HEK293 (cell line): ENCODE data around the gene PRRT1.

Experiments used
- EGR2 ChIP-seq: fragments of 450-650 bp; formaldehyde crosslinking; IDR thresholded peaks from 2 replicates; pipeline ENCODE4 v1.5.1; 2016; ENCODE audit warnings: low read depth, missing biosample characterization, missing genetic modification characterization
- GLI4 ChIP-seq: fragments of 450-650 bp; formaldehyde crosslinking; IDR thresholded peaks from 2 replicates; pipeline ENCODE4 v1.5.1; 2016; ENCODE audit warnings: missing biosample characterization, missing genetic modification characterization
- GLIS2 ChIP-seq: fragments of 450-650 bp; formaldehyde crosslinking; IDR thresholded peaks from 2 replicates; pipeline ENCODE4 v1.5.1; 2016; ENCODE audit warnings: missing biosample characterization, missing genetic modification characterization
- HIC1 ChIP-seq: fragments of 450-650 bp; formaldehyde crosslinking; IDR thresholded peaks from 2 replicates; pipeline ENCODE4 v1.5.1; 2016; ENCODE audit warnings: missing biosample characterization, missing genetic modification characterization
- KLF1 ChIP-seq: fragments of 450-650 bp; formaldehyde crosslinking; IDR thresholded peaks from 2 replicates; pipeline ENCODE4 v1.5.1; 2016; ENCODE audit warnings: missing biosample characterization, missing genetic modification characterization
- OVOL3 ChIP-seq: fragments of 450-650 bp; formaldehyde crosslinking; IDR thresholded peaks from 2 replicates; pipeline ENCODE4 v1.5.1; 2016; ENCODE audit warnings: missing biosample characterization, missing genetic modification characterization
- PRDM4 ChIP-seq: fragments of 450-650 bp; formaldehyde crosslinking; IDR thresholded peaks from 2 replicates; pipeline ENCODE4 v1.5.1; 2017; ENCODE audit warnings: missing biosample characterization, missing genetic modification characterization
- RBAK ChIP-seq: fragments of 450-650 bp; formaldehyde crosslinking; IDR thresholded peaks from 2 replicates; pipeline ENCODE4 v1.5.1; 2016; ENCODE audit warnings: missing biosample characterization, missing genetic modification characterization
- REPIN1 ChIP-seq: fragments of 450-650 bp; formaldehyde crosslinking; IDR thresholded peaks from 2 replicates; pipeline ENCODE4 v1.5.1; 2017; ENCODE audit warnings: missing biosample characterization, missing genetic modification characterization, low read depth
- SP7 ChIP-seq: fragments of 450-650 bp; formaldehyde crosslinking; IDR thresholded peaks from 2 replicates; pipeline ENCODE4 v1.5.1; 2016; ENCODE audit warnings: missing biosample characterization, missing genetic modification characterization
- TSHZ1 ChIP-seq: fragments of 450-650 bp; formaldehyde crosslinking; IDR thresholded peaks from 2 replicates; pipeline ENCODE4 v1.5.1; 2016; ENCODE audit warnings: missing biosample characterization, missing genetic modification characterization, borderline replicate concordance
- WT1 ChIP-seq: fragments of 450-650 bp; formaldehyde crosslinking; IDR thresholded peaks from 2 replicates; pipeline ENCODE4 v1.5.1; 2016; ENCODE audit warnings: missing biosample characterization, missing genetic modification characterization
- YY2 ChIP-seq: fragments of 450-650 bp; formaldehyde crosslinking; IDR thresholded peaks from 2 replicates; pipeline ENCODE4 v1.5.1; 2016; ENCODE audit warnings: missing biosample characterization, missing genetic modification characterization
- ZBTB21 ChIP-seq: fragments of 450-650 bp; formaldehyde crosslinking; IDR thresholded peaks from 2 replicates; pipeline ENCODE4 v1.5.1; 2017; ENCODE audit warnings: missing biosample characterization, missing genetic modification characterization
- ZBTB6 ChIP-seq: fragments of 450-650 bp; formaldehyde crosslinking; IDR thresholded peaks from 2 replicates; pipeline ENCODE4 v1.5.1; 2017; ENCODE audit warnings: missing biosample characterization, missing genetic modification characterization
- ZNF138 ChIP-seq: fragments of 450-650 bp; formaldehyde crosslinking; IDR thresholded peaks from 2 replicates; pipeline ENCODE4 v1.5.1; 2016; ENCODE audit warnings: missing biosample characterization, missing genetic modification characterization, borderline replicate concordance
- ZNF280C ChIP-seq: fragments of 450-650 bp; formaldehyde crosslinking; IDR thresholded peaks from 2 replicates; pipeline ENCODE4 v1.5.1; 2016; ENCODE audit warnings: missing biosample characterization, missing genetic modification characterization
- ZNF341 ChIP-seq: fragments of 450-650 bp; formaldehyde crosslinking; IDR thresholded peaks from 2 replicates; pipeline ENCODE4; 2016; ENCODE audit warnings: low read depth, missing biosample characterization, missing genetic modification characterization
- ZNF366 ChIP-seq: fragments of 450-650 bp; formaldehyde crosslinking; conservative IDR thresholded peaks from 2 replicates; pipeline ENCODE4 v1.5.1; 2016; ENCODE audit warnings: missing biosample characterization, missing genetic modification characterization
- ZNF391 ChIP-seq: fragments of 450-650 bp; formaldehyde crosslinking; IDR thresholded peaks from 2 replicates; pipeline ENCODE4 v1.5.1; 2016; ENCODE audit warnings: low read depth, missing biosample characterization, missing genetic modification characterization, borderline replicate concordance
- ZNF510 ChIP-seq: fragments of 450-650 bp; formaldehyde crosslinking; IDR thresholded peaks from 2 replicates; pipeline ENCODE4 v1.5.1; 2018; ENCODE audit warnings: mild to moderate bottlenecking, missing genetic modification characterization, missing biosample characterization; ENCODE audit not compliant: insufficient replicate concordance
- ZNF513 ChIP-seq: fragments of 450-650 bp; IDR thresholded peaks from 2 replicates; pipeline ENCODE4 v1.5.1; 2018; ENCODE audit warnings: missing biosample characterization, missing genetic modification characterization
- ZNF558 ChIP-seq: fragments of 450-650 bp; formaldehyde crosslinking; IDR thresholded peaks from 2 replicates; pipeline ENCODE4 v1.5.1; 2016; ENCODE audit warnings: missing biosample characterization, missing genetic modification characterization
- ZNF560 ChIP-seq: fragments of 450-650 bp; formaldehyde crosslinking; IDR thresholded peaks from 2 replicates; pipeline ENCODE4 v1.5.1; 2017; ENCODE audit warnings: missing biosample characterization, missing genetic modification characterization, borderline replicate concordance
- ZNF660 ChIP-seq: fragments of 450-650 bp; IDR thresholded peaks from 2 replicates; pipeline ENCODE4 v1.5.1; 2018; ENCODE audit warnings: missing biosample characterization, mild to moderate bottlenecking, missing genetic modification characterization
- ZNF777 ChIP-seq: fragments of 450-650 bp; formaldehyde crosslinking; IDR thresholded peaks from 2 replicates; pipeline ENCODE4 v1.5.1; 2017; ENCODE audit warnings: missing biosample characterization, missing genetic modification characterization, borderline replicate concordance
- ZNF830 ChIP-seq: fragments of 450-650 bp; IDR thresholded peaks from 2 replicates; pipeline ENCODE4 v1.5.0; 2018; ENCODE audit warnings: missing biosample characterization, missing genetic modification characterization, low read depth, mild to moderate bottlenecking, moderate library complexity

PRRT1 gene

GRCh38 chr6:32154514-32155161 is 2.9 kb upstream of the PRRT1 start (continued):
- TF ChIP-seq ZBTB21 (tag by site-specific recombination): no peak
- no peak for TF ChIP-seq SP7 (tag by site-specific recombination)
- TF ChIP-seq ZNF138: no peak
- peak; percentile 38; the same call in 1 of the 2 replicates for TF ChIP-seq HIC1 (tag by site-specific recombination)
- TF ChIP-seq ZNF560: no peak
- TF ChIP-seq ZNF558: no peak
- TF ChIP-seq WT1 (tag by site-specific recombination): 0 out of 2 replicates have a peak, but pooled peaks have one; percentile 2
- TF ChIP-seq ZNF510 (tag by site-specific recombination): no peak
- no peak for TF ChIP-seq GLI4 (tag by site-specific recombination)
- no peak for TF ChIP-seq ZNF777 (tag by site-specific recombination)
- no peak for TF ChIP-seq YY2 (tag by site-specific recombination)
- no peak; the same call in 1 of the 2 replicates for TF ChIP-seq REPIN1 (tag by site-specific recombination)
- TF ChIP-seq ZNF830 (tag by site-specific recombination): no peak
- TF ChIP-seq ZNF513 (tag by site-specific recombination): no peak
- TF ChIP-seq ZNF660 (tag by site-specific recombination): no peak
- peak; percentile 78 for TF ChIP-seq GLIS2 (tag by site-specific recombination)
- TF ChIP-seq OVOL3: no peak
- no peak for TF ChIP-seq ZBTB6
- TF ChIP-seq KLF1: peak; percentile 36; the same call in 1 of the 2 replicates
- TF ChIP-seq ZNF366 (tag by site-specific recombination): no peak
- TF ChIP-seq EGR2 (tag by site-specific recombination): 0 out of 2 replicates have a peak, but pooled peaks have one; percentile 3
- no peak for TF ChIP-seq ZNF391 (tag by site-specific recombination)
- no peak for TF ChIP-seq TSHZ1 (tag by site-specific recombination)
- TF ChIP-seq PRDM4 (tag by site-specific recombination): no peak
- peak; percentile 60 for TF ChIP-seq ZNF341 (tag by site-specific recombination)
- no peak for TF ChIP-seq RBAK (tag by site-specific recombination)
- TF ChIP-seq ZNF280C (tag by site-specific recombination): no peak
